ENCODE data around the gene SAXO2. TPM values are rescaled to one million over a fixed set of nuclear protein-coding genes. Genes with fewer than 3 reads are reported as not detected.
"Not testable (repeated sequence)": the region's sequence is repeated elsewhere in the genome, so short reads cannot be mapped to it uniquely, and the experiment has no call there.

SAXO2 gene
- total and polyA plus RNA-seq, 10 of the 15 experiments (the other 5 are each of a cell fraction or from before 2014, with no cell fraction given): 0.06 to 2.3 (median 1.4) TPM

DNA sequence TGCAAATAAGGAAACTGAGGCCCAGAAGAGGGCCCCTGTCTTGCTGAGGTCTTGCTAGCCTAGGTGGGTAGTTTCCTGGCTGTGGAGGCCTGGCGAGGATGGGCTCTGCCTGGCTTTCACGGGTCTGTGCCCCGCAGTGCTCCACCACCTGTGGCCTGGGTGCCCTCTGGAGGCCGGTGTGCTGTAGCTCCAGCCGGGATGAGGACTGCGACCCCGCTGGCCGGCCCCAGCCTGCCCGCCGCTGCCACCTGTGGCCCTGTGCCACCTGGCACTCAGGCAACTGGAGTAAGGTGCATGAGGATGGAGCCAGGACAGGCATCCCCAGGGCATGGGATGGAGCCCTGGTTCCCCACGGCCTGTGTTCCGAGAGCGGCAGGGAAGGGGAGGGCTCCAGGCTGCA lies 66.4 kb downstream of the SAXO2 start:
- ATAC-seq: peak; percentile 42
- H3K4me3 ChIP-seq; POLR2A ChIA-PET; RAD21 ChIA-PET (ENCODE audit: unreplicated experiment); CTCF ChIA-PET; H2AFZ ChIP-seq (ENCODE audit: control insufficient read depth, low read depth, low read length); H3K9me3 ChIP-seq (replicated peaks; ENCODE audit: control insufficient read depth, insufficient read depth, low read length); H4K20me1 ChIP-seq (ENCODE audit: control insufficient read depth, insufficient read depth); H3K36me3 ChIP-seq (ENCODE audit: control insufficient read depth in 2 of 2, insufficient read depth in 2 of 2, low read length in 1 of 2); H3K4me2 ChIP-seq (ENCODE audit: control insufficient read depth, insufficient read depth); FAIRE-seq; DNase-seq (ENCODE audit: low read depth, low spot score); H3K9ac ChIP-seq (ENCODE audit: control insufficient read depth, insufficient read depth, low read length); H3K27me3 ChIP-seq (replicated peaks in 1 of 2; ENCODE audit: control insufficient read depth in 2 of 2, insufficient read depth in 2 of 2, low read length in 1 of 2); in situ Hi-C loops (cut with MboI); intact Hi-C loops (cut with micrococcal nuclease; ENCODE audit: unreplicated experiment); H3K27ac ChIP-seq (ENCODE audit: control insufficient read depth, insufficient read depth); H3K4me1 ChIP-seq (ENCODE audit: control insufficient read depth, insufficient read depth, low read length); H3K79me2 ChIP-seq (ENCODE audit: control insufficient read depth, insufficient read depth, low read length); BruUV-seq (replicated peaks); SMC1A ChIA-PET (ENCODE audit: uncharacterized antibody, unreplicated experiment): not testable (repeated sequence)
- WGBS (ENCODE audit: insufficient coverage, insufficient replicate concordance, low lambda C conversion rate, missing lambda C conversion rate): no CpG with 5 or more reads among the region's 13 CpGs

DNA sequence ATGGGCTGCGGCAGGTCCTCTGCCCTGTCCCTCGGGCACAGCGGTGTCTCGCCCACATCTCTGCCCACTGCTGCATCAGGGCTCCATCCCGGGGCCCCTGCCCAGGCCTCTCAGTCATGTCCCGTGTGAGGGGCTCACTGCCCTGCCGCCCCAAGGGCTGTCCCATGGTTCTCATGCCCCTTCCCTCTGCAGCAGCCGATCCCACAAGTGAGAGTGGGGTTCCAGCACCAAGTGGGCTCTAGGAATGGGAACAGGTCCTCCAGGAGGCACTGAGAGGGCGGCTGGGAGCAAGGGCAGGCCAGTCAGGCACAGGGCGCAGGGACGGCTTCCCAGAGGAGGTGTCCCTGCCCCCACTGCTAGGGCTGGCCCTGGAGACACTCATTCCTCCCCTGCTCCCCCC lies 68.3 kb downstream of the SAXO2 start:
- DNase-seq (ENCODE audit: low read depth, low spot score); H3K79me2 ChIP-seq (ENCODE audit: control insufficient read depth, insufficient read depth, low read length); ATAC-seq; SMC1A ChIA-PET (ENCODE audit: uncharacterized antibody, unreplicated experiment); H3K4me2 ChIP-seq (ENCODE audit: control insufficient read depth, insufficient read depth); H3K4me1 ChIP-seq (ENCODE audit: control insufficient read depth, insufficient read depth, low read length); H3K27me3 ChIP-seq (replicated peaks in 1 of 2; ENCODE audit: control insufficient read depth in 2 of 2, insufficient read depth in 2 of 2, low read length in 1 of 2); BruUV-seq (replicated peaks); H2AFZ ChIP-seq (ENCODE audit: control insufficient read depth, low read depth, low read length); POLR2A ChIA-PET; H4K20me1 ChIP-seq (ENCODE audit: control insufficient read depth, insufficient read depth); H3K9ac ChIP-seq (ENCODE audit: control insufficient read depth, insufficient read depth, low read length); H3K27ac ChIP-seq (ENCODE audit: control insufficient read depth, insufficient read depth); in situ Hi-C loops (cut with MboI); CTCF ChIA-PET; H3K4me3 ChIP-seq; H3K36me3 ChIP-seq (ENCODE audit: control insufficient read depth in 2 of 2, insufficient read depth in 2 of 2, low read length in 1 of 2); H3K9me3 ChIP-seq (replicated peaks; ENCODE audit: control insufficient read depth, insufficient read depth, low read length); RAD21 ChIA-PET (ENCODE audit: unreplicated experiment); FAIRE-seq: not testable (repeated sequence)
- intact Hi-C loops (cut with micrococcal nuclease; ENCODE audit: unreplicated experiment): loop anchor here (10.0 kb wide), 1 partner anchor 46 kb away; no protein-coding TSS in a partner anchor
- 26% methylated on average over 3 of the region's 11 CpGs for WGBS (ENCODE audit: insufficient coverage, insufficient replicate concordance, low lambda C conversion rate, missing lambda C conversion rate)

DNA sequence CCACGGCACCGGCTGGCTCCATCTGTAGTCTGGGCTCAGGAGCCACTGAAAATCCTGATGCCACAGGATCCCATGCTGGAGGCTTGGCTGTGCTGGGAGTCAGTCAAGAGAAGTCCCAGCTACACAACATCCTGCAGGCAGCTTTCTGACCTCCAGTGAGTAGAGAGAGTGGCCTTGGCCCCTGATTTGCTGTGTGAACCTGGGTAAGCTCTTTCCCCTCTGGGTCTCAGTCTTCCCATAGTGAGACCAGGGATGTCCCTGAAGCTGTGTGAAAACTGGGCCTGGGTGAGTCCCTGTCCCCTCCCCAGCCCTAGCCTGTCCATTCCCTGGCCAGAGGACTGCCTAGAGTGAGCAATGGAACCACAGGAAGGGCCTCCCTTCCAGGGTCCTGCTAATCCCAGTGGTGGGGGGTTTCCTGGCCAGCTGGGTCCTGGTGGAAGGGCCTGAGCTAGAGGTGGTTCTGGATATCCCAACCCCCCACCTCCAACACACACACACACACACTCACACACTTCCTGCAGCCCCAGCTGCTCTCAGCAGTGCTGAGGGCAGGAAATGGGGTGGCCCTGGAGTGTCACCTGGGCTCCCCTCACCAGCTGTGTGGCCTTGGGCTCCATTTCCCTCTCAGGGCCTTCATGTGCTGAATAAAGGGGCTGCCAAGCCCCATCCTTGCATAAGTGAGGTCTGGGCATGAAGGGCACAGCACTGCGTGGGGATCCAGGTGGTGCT lies 69.1 kb downstream of the SAXO2 start:
- H3K36me3 ChIP-seq (ENCODE audit: control insufficient read depth in 2 of 2, insufficient read depth in 2 of 2, low read length in 1 of 2); H3K79me2 ChIP-seq (ENCODE audit: control insufficient read depth, insufficient read depth, low read length); H2AFZ ChIP-seq (ENCODE audit: control insufficient read depth, low read depth, low read length); in situ Hi-C loops (cut with MboI); H3K4me1 ChIP-seq (ENCODE audit: control insufficient read depth, insufficient read depth, low read length); H3K9me3 ChIP-seq (replicated peaks; ENCODE audit: control insufficient read depth, insufficient read depth, low read length); H3K27ac ChIP-seq (ENCODE audit: control insufficient read depth, insufficient read depth); FAIRE-seq; CTCF ChIA-PET; DNase-seq (ENCODE audit: low read depth, low spot score); H3K27me3 ChIP-seq (replicated peaks in 1 of 2; ENCODE audit: control insufficient read depth in 2 of 2, insufficient read depth in 2 of 2, low read length in 1 of 2); SMC1A ChIA-PET (ENCODE audit: uncharacterized antibody, unreplicated experiment); H3K9ac ChIP-seq (ENCODE audit: control insufficient read depth, insufficient read depth, low read length); RAD21 ChIA-PET (ENCODE audit: unreplicated experiment); POLR2A ChIA-PET; H4K20me1 ChIP-seq (ENCODE audit: control insufficient read depth, insufficient read depth); H3K4me2 ChIP-seq (ENCODE audit: control insufficient read depth, insufficient read depth); BruUV-seq (replicated peaks); H3K4me3 ChIP-seq: not testable (repeated sequence)
- intact Hi-C loops (cut with micrococcal nuclease; ENCODE audit: unreplicated experiment): loop anchor here (10.0 kb wide), 1 partner anchor 47 kb away; no protein-coding TSS in a partner anchor
- WGBS (ENCODE audit: insufficient coverage, insufficient replicate concordance, low lambda C conversion rate, missing lambda C conversion rate): 67% methylated on average over 3 of the region's 3 CpGs
- ATAC-seq: peak; percentile 64

DNA sequence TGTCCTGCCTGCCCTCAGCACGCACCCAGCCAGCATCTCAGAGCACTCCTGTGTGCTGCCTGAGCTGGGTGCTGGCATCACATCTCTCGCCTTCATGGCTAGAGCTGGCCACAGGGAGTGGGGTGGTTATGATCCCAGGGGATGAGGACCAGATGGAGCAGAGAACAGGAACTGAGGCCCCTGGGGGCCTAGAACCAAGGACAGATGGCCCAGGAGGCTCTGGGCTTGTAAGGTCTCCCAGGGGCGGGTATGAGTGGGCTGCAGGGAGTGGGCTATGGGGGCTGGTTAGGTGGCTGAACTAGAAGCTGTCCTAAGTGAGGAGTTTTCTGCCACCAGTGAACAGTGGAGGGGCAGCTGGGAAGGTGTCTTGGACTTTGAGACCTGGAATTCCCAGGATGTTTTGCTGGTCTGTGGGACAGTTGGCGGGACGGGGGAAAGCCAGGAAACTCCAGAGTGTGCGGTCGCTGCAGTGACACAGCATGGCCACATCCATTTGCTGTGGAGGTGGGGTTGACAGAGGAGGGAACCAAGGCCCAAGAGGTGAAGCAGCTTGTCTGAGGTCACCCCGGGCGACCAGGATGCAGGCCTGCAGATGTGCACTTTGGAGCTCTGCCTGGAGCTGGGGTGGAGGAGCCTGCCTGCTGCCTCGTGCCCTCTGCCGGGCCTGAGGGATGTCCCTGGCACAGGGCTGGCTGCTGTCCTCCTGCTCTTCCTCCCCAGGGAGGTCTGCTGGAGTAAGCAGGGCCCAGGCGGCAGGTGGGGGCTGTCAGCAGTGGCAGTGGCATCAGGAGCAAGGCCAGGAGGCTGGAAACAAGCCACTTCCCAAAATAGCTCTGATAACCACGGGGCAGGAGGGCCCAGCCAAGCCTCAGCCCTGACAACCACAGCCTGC lies 70.3 kb downstream of the SAXO2 start:
- H4K20me1 ChIP-seq (ENCODE audit: control insufficient read depth, insufficient read depth); H3K4me1 ChIP-seq (ENCODE audit: control insufficient read depth, insufficient read depth, low read length); ATAC-seq; H2AFZ ChIP-seq (ENCODE audit: control insufficient read depth, low read depth, low read length); BruUV-seq (replicated peaks); CTCF ChIA-PET; RAD21 ChIA-PET (ENCODE audit: unreplicated experiment); H3K4me2 ChIP-seq (ENCODE audit: control insufficient read depth, insufficient read depth); H3K27me3 ChIP-seq (replicated peaks in 1 of 2; ENCODE audit: control insufficient read depth in 2 of 2, insufficient read depth in 2 of 2, low read length in 1 of 2); SMC1A ChIA-PET (ENCODE audit: uncharacterized antibody, unreplicated experiment); H3K36me3 ChIP-seq (ENCODE audit: control insufficient read depth in 2 of 2, insufficient read depth in 2 of 2, low read length in 1 of 2); POLR2A ChIA-PET; FAIRE-seq; H3K27ac ChIP-seq (ENCODE audit: control insufficient read depth, insufficient read depth); H3K79me2 ChIP-seq (ENCODE audit: control insufficient read depth, insufficient read depth, low read length); H3K4me3 ChIP-seq; H3K9me3 ChIP-seq (replicated peaks; ENCODE audit: control insufficient read depth, insufficient read depth, low read length); H3K9ac ChIP-seq (ENCODE audit: control insufficient read depth, insufficient read depth, low read length); in situ Hi-C loops (cut with MboI); DNase-seq (ENCODE audit: low read depth, low spot score): not testable (repeated sequence)
- intact Hi-C loops (cut with micrococcal nuclease; ENCODE audit: unreplicated experiment): loop anchor here (10.0 kb wide), 1 partner anchor 48 kb away; no protein-coding TSS in a partner anchor
- WGBS (ENCODE audit: insufficient coverage, insufficient replicate concordance, low lambda C conversion rate, missing lambda C conversion rate): 28% methylated on average over 8 of the region's 13 CpGs
